Ovary (tissue), 3 donors: ENCODE results near the gene TUB.

ENCODE experiments used
- EP300 ChIP-seq: sonication (generic); formaldehyde crosslinking; IDR thresholded peaks from one replicate; pipeline ENCODE4 v1.6.1; 2017; ENCODE audit warnings: antibody characterized with exemption
- POLR2A ChIP-seq: fragments of 450-650 bp; IDR thresholded peaks from one replicate; pipeline ENCODE4 v1.6.1; 2017; ENCODE audit warnings: antibody characterized with exemption, mild to moderate bottlenecking, moderate library complexity
- TF ChIP-seq, protein P1 (sequence below), 3 donors: fragments of 450-650 bp in 2 of 3; fragments of 200-600 bp in 1 of 3; IDR thresholded peaks; one replicate each; pipeline versions ENCODE4 v1.5.1 to v1.8.0; 2016 to 2022; ENCODE audit warnings: antibody characterized with exemption in 3 of 3, mild to moderate bottlenecking in 1 of 3
- donor health status: DM: no; HTN: no; CAD: no.

DNA sequence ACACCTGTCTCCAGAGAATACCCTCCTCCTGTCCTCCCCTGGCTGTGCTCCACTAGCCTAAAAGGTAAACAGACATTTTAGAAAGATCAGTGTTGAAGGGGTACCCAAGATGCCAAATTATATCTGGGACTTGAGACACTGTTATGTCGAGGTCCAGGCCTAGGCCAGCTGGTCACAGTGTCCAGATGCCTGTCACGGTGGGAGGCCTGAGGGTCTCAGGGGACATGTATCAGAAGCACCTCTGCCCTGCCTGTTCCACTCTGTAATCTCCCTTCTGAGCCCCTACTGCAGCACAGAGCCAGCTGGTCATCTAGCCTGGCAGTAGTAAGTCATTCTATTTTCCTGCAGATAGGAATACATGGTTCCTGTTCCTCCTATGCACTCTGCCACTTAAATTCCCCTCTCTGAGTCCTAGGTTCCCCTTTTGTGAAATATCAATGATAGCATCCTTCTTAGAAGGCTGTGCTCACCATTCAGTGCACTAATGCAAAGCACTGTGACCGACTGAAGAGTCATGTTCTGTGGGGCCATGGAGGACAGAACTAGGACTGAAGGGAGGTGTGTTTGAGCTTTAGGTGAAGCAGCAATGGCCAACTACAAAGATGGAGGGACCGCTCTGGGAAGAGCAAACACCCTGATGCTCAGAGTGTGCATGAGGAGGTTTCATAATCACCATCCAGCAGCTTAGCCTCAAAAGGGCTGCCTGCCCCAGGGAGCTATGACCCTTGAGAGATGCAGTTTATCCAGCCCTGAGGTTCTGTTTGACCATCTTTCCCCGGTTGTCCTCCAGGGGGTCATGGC, 44.8 kb upstream of the TUB start:
- no peak for TF ChIP-seq POLR2A
- TF ChIP-seq EP300: no peak
- TF ChIP-seq, protein P1, sequence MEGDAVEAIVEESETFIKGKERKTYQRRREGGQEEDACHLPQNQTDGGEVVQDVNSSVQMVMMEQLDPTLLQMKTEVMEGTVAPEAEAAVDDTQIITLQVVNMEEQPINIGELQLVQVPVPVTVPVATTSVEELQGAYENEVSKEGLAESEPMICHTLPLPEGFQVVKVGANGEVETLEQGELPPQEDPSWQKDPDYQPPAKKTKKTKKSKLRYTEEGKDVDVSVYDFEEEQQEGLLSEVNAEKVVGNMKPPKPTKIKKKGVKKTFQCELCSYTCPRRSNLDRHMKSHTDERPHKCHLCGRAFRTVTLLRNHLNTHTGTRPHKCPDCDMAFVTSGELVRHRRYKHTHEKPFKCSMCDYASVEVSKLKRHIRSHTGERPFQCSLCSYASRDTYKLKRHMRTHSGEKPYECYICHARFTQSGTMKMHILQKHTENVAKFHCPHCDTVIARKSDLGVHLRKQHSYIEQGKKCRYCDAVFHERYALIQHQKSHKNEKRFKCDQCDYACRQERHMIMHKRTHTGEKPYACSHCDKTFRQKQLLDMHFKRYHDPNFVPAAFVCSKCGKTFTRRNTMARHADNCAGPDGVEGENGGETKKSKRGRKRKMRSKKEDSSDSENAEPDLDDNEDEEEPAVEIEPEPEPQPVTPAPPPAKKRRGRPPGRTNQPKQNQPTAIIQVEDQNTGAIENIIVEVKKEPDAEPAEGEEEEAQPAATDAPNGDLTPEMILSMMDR (IDR thresholded peaks at IDR 0.05): no peak
